Bone marrow (tissue), 2 donors: ENCODE measurements around the gene HRCT1.
A peak's percentile ranks its signal among the peaks of the same experiment; 100 is the strongest.
"Not testable (repeated sequence)": the region's sequence is repeated elsewhere in the genome, so short reads cannot be mapped to it uniquely, and the experiment has no call there.

Experiments
- DNase-seq, 2 donors: peaks; one replicate each; lab custom pipeline; 2025; lab: John Stamatoyannopoulos, UW

The HRCT1 gene

DNA sequence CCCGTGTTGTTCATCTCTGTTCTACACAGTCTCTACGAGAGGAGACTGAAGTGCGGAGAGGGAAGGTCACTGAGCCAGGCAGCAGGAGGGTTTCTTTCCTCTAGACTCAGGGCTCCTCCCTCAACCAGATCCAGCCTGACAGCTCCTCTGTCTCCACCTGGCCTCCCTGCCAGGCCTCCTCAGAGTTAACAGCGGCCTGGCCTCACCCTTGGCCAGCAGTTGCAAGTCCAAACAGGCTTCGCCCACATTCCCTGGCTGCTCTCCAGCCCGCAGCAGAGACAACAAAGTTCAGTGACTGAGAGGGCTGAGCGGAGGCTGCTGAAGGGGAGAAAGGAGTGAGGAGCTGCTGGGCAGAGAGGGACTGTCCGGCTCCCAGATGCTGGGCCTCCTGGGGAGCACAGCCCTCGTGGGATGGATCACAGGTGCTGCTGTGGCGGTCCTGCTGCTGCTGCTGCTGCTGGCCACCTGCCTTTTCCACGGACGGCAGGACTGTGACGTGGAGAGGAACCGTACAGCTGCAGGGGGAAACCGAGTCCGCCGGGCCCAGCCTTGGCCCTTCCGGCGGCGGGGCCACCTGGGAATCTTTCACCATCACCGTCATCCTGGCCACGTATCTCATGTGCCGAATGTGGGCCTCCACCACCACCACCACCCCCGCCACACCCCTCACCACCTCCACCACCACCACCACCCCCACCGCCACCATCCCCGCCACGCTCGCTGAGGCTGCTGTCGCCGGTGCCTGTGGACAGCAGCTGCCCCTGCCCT lies at the start of gene HRCT1:
Gene HRCT1, plus strand, starts transcription at position 291 of the 768 bp plus-strand sequence. Its CDS starts 86 bp downstream, at position 377.
- DNase-seq = no peak

DNA sequence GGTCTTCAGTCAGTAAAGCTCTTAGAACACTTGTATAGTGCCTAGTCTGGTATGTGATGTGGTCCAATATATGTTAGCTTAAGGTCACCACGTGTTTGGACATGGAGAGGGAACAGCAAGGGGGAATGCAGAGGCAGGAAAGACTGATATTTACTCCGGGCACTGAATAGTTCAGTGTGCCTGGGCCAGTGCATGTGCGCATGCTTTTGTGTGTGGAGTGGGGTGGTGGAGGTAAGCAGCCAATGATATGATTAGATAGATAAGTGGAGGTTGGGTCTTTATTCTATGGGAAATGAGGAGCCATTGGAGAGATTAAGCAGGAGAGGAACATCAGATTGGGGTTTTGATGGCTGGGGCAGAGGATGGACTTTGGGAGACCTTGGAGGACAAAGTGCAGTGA lies 49.8 kb upstream of the HRCT1 start:
- no peak for DNase-seq

DNA sequence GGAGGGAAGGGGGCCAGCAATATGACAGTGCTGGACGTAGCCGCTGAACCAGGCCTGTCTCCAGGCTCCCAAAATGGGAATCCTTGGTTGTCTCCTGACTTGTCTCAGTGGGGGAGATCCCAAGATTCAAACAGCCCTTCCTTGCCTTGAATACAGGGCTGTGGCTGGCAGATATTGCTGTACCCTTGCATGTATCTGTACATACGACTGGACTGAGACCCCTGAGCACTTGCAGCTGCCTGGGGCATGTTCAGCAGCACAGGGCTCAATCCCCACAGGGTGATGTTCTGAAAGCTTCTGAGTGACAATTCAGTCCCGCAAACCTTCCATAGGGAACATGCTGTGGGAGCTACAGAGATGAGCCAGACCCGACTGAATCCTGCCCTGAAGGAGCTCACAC lies 49.1 kb upstream of the HRCT1 start:
- DNase-seq = no peak

DNA sequence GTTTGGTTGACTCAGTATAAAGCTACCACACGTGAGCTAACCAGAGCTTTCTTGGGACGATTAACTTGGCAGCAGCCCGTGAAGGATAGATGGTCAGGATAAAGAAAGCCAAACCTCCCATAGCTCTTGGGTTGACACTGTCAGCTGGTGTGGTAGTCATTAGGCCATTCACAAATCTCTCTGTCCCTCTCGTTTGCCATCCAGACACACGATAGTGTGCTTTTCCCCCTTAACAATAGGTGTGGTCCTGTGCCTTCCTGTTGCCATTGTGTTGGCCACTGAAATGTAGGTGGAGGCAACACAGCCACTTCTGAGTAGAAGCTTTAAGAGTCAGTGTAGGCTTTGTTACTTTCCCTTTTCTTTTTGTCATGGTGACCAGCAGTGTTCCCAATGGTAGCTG lies 47.5 kb upstream of the HRCT1 start:
- no peak for DNase-seq

DNA sequence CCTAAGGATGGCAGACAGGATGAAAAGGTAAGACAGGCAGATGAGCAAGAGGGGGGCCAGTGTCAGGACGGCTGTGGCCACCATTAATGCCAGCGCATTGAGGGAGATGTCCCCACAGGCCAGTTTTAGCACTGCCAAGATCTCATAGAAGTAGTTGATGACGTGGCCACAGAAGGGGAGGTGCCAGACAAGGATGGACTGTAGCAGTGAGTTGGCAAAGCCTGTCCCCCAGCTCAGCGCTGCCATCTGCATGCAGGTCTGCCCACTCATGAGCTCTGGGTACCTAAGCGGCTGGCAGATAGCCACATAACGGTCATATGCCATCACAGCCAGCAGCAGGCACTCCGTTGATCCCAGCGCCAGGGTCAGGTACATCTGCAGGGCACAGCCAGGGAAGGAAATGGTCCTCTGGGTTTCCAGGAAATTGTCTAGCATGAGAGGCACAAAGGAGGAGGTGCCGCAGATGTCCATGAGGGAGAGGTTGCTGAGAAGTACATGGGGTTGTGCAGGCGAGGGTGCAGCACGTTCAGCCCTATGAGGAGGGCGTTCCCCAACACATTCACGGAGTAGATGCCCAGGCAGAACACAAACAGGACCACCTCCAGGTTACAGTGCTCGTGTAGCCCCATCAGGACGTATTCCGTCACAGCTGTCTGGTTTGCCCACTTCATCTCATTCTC lies 46.6 kb upstream of the HRCT1 start:
- no peak for DNase-seq

DNA sequence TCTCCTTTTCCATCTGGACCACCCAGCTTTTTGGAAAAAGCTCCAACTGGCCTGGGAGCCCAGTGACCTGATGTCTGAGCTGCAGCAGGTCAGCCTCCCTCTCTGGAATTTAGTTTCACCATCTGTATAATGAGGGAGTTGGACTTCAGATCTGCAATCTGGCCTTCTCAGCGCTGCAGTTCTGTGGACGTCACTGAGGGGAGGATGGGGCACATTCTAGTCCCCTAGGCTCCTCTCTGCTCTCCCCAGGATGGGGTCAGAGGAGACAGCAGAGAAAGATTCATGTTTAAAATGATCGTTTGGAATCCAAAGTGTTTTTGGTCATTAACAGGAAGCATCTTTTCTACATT lies 46.0 kb upstream of the HRCT1 start:
- no peak for DNase-seq

DNA sequence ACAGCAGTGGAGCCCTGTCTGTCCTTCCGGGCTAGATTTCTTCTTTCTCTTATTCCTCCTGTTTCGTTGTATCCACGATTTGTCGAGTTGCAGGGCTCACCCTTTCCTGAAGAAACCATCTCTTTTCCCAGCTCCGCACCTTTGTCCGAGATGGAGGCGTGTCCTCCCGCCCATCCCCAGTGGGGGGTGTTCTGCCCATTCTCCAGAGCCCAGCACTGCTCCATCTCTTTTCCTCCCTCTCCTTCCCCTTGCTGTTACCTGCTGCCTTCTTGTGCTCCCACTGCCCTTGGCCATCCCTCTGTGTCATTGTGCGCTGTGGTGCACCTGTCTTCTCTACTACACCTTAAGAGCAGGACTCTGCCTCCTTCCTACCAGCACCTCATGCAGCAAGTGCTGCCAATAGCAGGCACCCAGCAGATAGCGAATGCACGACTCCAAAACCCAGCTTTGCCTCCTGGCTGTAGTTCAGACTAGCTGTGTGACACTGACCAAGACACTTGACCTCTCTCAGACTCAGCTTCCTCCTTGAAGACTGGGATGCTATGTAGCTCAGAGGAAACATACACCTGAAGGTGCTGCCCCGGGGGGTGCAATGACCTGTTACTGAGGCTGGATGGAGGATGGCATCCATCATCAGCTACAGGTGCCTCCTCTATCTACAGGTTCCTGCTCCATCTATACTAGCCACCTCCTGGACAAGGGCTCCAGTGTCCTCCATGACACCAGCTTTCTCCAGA lies 44.7 kb upstream of the HRCT1 start:
- no peak for DNase-seq

DNA sequence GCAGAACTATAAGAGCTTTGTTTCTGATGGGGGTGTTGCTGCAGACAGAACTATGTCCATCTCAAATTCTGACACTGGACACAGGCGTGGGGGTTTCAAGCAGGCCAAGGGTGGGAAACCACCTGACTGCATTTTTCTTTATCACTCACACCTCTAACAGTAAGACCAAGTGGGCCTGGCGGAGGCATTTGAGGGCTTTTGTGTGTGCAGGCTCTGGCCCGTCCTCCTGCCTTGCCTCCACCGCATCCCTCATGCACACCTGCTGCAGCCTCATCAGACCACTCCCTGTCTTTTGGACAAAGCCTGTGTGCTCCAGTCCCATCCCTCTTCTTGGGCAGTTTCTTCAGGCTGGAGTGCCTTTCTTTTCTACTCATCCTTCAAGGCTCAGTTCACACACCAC lies 43.7 kb upstream of the HRCT1 start:
- no peak for DNase-seq

DNA sequence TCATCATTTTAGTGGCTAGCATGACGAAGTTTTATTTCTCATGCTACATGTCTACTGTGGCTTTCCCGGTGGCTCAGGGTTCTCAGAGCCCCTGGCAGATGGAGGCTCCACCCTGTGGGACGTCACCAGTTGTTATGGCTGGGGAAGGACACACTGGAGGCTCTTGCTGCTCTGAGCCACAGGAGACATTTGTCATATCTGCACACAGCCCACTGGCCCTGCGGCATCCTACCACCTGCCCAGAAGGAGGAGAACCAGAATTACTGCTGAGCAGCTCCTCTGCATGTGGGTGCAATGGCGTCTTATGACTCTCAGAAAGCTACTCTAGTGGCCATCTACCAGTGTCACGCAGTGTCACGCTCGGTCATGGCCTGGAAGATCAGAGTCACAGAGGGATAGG lies 42.4 kb upstream of the HRCT1 start:
- no peak for DNase-seq

DNA sequence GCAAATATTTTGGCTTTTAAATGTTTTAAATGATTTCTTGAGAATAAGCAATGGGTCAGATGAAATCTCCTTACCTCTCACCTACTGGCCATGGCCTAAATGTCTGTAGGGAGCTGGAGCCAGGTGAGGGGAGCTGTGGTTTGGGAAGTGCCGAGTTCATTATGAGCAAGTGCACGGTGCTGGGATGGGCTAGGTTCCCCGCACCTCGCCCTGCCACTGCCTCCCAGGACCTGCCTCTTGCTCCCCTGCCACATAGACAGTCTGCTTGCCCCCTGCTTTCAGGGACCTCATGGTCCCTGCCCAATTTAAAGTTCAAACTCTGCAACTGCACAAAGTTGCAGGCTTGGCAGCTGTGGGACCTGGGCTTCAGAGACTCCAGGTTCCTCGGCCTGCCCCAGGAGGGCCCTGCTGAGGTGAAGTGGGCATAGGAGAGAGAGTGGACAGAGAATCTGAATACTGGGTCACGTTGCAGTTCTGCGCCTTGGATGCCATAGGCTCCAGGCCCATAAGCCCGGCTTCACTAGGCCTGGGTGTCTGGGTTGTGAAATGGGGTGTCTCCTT lies 41.2 kb upstream of the HRCT1 start:
- DNase-seq = no peak

DNA sequence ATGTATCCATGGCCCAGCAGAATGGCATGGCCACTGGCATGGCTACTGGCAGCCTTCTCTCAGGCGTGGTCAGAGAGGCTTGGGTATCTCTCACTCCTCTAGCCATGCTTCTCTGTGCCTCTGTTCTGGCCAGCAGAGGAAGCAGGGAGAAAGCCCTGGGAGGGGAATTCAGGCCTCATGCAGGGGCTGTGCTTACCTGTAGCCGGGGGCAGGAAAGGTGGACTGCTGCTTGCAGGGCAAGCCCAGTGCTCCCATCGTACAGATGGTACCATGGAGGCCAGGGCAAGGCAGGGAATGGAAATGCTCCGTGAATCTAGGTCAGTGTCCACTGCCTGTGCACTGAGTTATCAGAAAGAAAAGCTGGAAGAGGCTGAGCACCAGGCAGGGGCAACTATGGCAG lies 38.5 kb upstream of the HRCT1 start:
- no peak for DNase-seq

DNA sequence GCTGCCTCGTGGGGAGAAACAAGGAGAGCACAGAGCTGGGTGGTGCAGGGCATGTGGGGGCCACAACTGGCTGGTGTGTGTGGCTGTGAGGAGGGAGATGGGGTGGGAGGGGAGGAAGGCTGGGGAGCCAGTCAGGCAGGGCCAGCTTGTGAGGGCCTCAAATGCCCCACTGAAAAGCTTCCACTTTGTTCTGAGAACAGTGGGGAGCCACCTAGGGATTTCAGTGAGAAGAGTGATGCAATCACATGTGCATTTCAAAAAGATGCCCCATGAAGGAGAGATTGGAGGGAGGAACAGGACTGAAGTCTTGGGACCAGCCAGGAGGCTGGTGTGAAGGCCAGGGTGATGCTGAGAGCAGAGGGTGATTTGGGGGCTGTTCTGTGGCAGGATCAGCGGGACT lies 37.1 kb upstream of the HRCT1 start:
- no peak for DNase-seq

DNA sequence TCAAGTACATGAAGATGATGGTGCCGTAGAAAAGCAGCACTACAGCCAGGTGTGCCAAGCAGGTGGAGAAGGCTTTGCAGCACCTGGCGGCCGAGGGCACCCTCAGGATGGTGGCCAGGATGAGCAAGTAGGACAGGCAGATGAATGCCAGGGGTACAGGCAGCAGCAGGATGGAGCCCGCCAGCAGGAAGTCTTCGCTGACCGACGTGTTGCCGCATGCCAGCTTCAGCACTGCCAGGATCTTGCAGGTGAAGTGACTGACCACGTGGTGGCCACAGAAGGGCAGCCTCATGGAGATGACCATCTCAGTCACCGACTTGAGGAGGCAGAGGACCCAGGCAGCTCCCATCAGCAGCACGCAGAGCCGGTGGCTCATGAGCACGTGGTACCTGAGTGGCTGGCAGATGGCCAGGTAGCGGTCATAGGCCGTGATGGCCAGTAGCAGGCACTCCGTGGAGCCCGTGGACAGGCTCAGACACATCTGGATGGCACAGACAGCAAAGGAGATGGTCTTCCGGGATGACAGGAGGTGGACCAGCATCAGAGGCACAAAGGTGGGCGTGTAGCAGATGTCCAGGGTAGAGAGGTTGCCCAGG lies 36.3 kb upstream of the HRCT1 start:
- no peak for DNase-seq

DNA sequence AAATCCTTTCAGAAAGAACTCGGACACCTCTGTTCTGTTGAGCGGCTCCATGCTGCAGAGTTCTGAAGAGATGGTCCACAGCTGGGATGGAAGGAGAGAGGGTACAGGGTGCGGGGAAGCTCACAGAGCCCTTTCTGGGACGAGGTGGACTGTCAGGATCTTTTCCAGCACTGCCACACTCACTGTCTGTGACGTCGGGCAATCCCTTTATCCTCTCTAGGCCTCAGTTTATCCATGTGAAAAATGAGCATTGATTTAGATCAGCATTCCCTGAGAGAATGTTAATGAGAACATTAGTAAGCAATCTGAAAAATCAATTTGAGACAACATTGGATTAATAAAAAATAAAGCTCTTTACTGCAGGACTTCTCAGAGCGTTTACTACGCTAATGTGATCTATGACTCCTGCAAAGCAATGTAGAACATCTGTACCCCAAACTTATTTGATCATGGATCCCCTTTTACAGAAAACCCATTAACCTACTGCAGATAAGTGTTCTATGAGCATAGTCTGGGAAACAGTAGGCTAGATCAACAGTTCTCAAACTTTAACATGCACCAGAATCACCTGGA lies 35.6 kb upstream of the HRCT1 start, which contains the start of gene OR13J1:
Gene OR13J1, minus strand, starts transcription at position 51 of the 573 bp plus-strand sequence. Its CDS starts 0 bp downstream, at position 51.
- DNase-seq = no peak

DNA sequence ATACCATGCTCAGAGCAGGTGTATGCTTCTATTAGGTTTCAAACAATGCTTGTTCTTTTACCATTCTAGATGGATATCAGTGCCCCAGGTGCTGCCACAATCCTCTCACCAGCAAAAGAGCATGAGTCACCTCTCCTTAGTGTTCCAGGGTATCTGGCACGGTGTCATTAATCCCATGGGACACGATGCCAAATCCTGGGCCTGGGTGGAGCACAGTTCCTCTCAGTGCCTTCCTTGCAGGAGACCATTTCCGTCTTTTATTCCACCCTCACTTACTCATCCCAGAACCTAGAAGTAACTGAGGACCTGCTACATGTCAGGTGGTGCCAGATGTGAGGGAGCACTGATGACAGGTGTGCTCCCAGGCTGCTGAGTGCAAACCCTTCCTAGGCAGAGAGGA lies 34.5 kb upstream of the HRCT1 start:
- DNase-seq = no peak

DNA sequence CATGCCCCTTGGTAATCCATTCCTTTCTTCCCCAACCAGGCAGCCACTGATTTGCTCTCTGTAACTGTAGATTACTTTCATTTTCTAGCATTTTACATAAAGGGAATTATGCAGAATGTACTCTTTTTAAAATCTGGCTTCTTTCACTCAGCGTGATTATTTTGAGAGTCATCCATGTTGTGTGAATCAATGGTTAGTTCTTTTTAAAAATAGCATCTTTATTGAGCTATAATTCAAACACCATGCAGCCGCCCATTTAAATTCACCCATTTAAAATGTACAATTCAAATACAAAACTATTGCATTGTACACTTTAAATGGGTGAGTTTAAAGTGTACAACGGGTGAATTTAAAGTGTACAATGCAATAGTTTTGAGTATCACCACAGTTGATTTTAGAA lies 33.5 kb upstream of the HRCT1 start:
- no peak for DNase-seq

DNA sequence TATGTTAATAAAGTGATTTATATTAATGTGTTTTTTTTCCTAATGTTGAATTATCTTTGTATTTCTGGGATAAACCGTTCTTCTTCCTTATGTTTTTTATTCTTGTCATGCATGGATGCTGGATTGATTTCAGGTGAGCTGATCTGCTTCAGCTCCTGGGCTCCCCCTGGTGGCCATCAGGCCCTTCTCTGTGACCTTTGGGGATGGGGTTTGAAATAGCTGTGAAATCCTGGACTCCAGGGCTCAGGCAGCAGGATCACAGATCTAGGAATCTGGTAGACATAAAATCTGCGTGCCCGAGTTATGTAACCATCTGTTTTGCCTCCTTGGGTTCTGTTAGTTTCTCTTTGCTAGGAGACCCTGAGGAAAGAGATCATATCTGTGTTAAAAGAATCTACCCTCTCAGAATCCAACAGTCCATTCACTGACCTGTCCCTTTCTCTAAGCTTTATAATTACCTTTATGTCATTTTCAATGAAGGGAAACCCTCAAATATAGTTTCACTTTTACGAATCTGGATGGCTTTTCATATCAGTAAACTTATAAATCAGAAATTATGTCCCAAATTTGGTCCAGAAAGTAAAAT lies 23.6 kb upstream of the HRCT1 start:
- DNase-seq = peak; percentile 37 to 42

DNA sequence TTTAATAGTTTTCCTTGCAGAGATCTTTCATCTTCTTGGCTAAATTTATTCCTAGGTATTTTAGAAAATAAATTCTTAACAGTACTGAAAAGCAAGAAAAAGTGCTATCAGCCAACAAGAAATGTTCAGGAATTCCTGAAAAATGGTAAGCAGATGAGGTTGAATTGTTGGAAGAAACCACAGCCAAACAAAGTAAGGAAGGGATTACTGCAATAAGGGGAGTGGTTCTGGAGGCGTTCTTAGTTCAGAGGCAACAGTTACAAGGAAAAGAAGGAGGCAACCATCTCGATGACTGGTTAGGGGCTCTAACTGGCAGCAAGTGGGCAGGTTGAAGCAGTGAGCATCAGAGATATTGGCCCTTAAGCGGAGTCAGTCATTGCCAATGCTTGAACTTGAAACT lies 23.0 kb upstream of the HRCT1 start:
- no peak for DNase-seq

DNA sequence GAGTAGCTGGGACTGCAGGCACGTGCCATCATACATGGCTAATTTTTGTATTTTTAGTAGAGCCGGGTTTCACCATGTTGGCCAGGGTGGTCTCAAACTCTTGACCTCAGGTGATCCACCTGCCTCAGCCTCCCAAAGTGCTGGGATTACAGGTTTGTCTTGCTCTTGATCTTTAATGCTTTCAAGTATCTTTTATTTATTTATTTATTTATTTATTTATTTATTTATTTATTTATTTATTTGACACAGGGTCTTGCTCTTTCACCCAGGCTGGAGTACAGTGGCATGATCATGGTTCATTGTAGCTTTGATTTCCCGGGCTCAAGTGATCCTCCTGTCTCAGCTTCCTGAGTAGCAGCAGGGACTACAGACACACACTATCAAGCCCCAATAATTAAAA lies 21.1 kb upstream of the HRCT1 start:
- not testable (repeated sequence) for DNase-seq

DNA sequence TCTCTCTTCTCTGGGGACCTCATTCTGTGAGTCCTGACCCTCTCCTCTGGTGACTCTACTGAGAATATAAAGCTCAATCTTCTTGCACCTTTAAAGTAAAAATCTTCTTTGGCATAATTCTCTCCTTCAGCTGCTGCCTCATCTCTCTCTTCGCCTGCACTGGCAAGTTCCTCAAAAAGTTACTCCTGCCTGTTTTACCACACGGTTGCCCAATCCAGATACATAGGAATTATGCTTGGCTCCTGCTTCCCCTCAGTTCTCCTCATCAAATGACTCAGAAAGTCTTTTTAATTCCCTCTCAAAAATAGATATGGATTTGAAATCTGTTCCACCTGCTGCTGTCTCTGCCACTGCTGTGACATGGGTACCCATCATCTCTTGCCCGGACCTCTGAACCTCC lies 14.4 kb upstream of the HRCT1 start:
- DNase-seq = no peak

DNA sequence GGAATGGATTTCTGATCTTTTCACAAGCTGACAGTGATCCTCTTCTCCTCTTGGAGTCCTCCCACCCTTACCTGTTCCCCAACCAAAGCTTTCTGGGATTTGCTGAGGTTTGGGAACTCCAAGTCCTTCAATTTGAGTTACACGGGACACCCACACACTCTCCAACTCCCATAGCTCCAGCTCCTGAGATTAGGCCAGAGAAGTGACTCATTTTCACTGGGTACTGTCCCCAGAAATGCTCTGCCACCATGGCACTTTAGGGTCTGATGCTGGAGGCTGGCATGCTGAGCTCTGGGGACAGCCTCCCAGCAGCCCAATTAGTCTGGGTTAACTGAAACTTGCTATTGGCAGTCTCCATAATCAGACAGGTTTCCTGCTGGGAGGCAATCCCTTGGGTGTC lies 14.0 kb upstream of the HRCT1 start:
- DNase-seq = no peak

DNA sequence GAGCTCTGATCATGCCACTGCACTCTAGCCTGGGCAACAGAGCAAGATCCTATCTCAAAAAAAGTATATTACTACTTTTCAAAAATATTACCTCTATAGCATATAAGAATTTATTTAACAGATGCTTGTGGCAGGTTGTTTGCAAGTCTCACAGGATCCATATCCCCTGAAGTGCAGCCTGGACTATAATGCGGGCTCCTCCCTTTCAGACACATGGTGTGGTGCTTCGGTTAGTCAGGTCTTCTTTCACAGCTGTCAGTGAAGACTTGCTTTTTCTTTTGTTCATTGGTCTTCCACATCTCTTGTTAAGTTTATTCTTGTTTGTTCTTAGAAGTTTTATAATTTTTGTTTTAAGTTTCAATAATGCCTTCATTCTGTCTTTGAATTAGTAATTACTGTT lies 9.4 kb upstream of the HRCT1 start:
- DNase-seq = no peak
